ENCODE results near the gene NAV2. TPM values are rescaled to one million over a fixed set of nuclear protein-coding genes. Genes with fewer than 3 reads are reported as not detected.

NAV2 gene
- total RNA-seq, 1 donor from 2014 or later, result 10.3 TPM

DNA sequence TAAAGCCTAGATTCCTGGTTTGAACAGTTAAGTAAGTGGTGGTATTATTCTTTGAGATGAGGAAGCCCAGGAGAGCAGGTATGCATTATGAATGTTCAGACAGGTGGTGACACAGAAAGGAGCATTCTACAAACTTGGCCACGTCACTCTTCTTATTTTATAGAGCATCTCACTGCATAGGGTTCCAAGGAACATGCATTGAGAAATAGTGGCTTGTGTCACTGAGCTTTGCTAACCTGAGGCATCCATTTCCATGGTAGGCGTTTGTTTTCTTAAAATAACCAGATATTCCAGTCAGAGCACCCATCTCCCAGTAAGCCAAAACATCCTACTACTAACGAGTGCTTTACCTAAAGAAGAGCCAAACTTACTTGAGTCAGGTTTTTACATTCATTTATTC is 169.7 kb downstream of the NAV2 start:
- no peak for DNase-seq
- intact Hi-C loops (cut with micrococcal nuclease), result no loop called here
- no peaks in the 10 kb centered on the region for H3K36me3 Mint-ChIP-seq (ENCODE audit: low read depth)
- POLR2A ChIA-PET, result no interaction called here
- ATAC-seq (ENCODE audit: low read depth), result no peak
- CTCF ChIA-PET, result no interaction called here
- TF ChIP-seq, protein P1, sequence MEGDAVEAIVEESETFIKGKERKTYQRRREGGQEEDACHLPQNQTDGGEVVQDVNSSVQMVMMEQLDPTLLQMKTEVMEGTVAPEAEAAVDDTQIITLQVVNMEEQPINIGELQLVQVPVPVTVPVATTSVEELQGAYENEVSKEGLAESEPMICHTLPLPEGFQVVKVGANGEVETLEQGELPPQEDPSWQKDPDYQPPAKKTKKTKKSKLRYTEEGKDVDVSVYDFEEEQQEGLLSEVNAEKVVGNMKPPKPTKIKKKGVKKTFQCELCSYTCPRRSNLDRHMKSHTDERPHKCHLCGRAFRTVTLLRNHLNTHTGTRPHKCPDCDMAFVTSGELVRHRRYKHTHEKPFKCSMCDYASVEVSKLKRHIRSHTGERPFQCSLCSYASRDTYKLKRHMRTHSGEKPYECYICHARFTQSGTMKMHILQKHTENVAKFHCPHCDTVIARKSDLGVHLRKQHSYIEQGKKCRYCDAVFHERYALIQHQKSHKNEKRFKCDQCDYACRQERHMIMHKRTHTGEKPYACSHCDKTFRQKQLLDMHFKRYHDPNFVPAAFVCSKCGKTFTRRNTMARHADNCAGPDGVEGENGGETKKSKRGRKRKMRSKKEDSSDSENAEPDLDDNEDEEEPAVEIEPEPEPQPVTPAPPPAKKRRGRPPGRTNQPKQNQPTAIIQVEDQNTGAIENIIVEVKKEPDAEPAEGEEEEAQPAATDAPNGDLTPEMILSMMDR (IDR thresholded peaks at IDR 0.05), result no peak
- H3K27ac Mint-ChIP-seq, result no peak overlapping the region
- no peaks in the 10 kb centered on the region for H3K9me3 Mint-ChIP-seq
- H3K27me3 Mint-ChIP-seq, result no peaks in the 10 kb centered on the region
- no peak overlapping the region for H3K4me3 Mint-ChIP-seq
- no peaks in the 10 kb centered on the region for H3K4me1 Mint-ChIP-seq

DNA sequence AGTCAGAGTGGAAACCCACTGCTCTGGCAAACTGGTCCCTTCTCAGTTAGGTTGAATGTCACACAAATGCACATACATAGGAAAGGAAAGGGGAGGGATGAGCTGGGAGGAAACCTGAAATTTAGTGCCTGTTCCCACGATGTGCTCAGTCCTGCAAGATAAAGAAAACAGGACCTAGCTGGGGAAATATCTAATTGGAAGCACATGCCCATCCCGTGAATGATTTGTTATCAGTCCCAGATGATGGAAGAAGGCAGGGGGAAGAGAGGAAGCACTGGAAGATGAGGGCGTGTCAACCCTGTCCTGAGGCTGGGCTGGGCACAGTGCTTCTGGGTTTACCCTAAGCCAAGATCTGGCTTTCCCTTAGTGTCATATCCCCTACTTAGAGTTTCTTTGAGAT is 173.9 kb downstream of the NAV2 start:
- TF ChIP-seq, protein P1 (IDR thresholded peaks at IDR 0.05), result no peak
- intact Hi-C loops (cut with micrococcal nuclease), result no loop called here
- no peak for DNase-seq
- no peak overlapping the region for H3K27ac Mint-ChIP-seq
- no peaks in the 10 kb centered on the region for H3K4me1 Mint-ChIP-seq
- H3K9me3 Mint-ChIP-seq, result no peaks in the 10 kb centered on the region
- H3K27me3 Mint-ChIP-seq, result no peaks in the 10 kb centered on the region
- no peak overlapping the region for H3K4me3 Mint-ChIP-seq
- ChIA-PET POLR2A (no interaction called here), CTCF (no interaction called here)
- no peak for ATAC-seq (ENCODE audit: low read depth)
- no peaks in the 10 kb centered on the region for H3K36me3 Mint-ChIP-seq (ENCODE audit: low read depth)

DNA sequence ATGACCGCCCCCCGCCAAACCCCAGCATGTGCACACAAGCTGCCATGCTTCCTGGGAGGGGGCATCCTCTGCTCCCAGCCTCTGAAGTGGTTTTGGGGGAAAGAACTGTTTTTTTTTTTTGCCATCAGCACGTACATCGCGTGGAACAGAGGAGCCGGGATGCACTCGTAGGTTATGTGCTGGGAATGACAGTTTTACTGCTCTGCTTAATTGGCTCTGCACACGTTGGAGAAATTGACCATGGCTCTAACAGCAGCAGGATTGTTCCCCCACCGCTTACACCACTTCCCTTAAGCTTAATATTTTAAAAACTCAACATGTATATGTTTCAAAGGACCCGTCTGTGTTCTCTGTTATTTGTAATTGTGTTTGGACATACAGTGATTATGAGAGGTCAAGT is 175.2 kb downstream of the NAV2 start:
- no peak overlapping the region for H3K27ac Mint-ChIP-seq
- no peaks in the 10 kb centered on the region for H3K27me3 Mint-ChIP-seq
- ChIA-PET CTCF (no interaction called here), POLR2A (no interaction called here)
- intact Hi-C loops (cut with micrococcal nuclease), result no loop called here
- TF ChIP-seq, protein P1 (IDR thresholded peaks at IDR 0.05), result no peak
- no peak for ATAC-seq (ENCODE audit: low read depth)
- H3K36me3 Mint-ChIP-seq (ENCODE audit: low read depth), result no peaks in the 10 kb centered on the region
- peaks cover 3% of the 10 kb centered on the region for H3K9me3 Mint-ChIP-seq
- H3K4me1 Mint-ChIP-seq, result no peaks in the 10 kb centered on the region
- no peak overlapping the region for H3K4me3 Mint-ChIP-seq
- DNase-seq, result no peak

DNA sequence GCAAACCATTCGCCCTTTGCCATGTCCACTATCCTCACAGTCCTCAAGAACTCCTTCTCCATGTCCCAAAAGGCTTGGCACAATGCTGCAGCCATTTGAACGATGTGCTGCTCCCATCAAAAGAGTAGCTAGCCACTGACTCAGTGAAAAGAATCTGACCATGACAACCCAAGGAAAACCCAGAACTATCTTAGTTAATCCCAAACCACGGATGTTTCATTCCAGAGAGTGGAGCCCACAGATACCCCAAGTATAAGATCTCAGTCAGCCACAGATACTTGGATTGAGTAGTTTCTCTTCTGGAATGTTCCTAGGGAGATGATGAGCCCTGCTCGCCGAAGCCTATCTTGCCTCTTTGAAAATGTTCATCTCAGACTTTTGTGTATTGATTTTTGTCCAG is 176.9 kb downstream of the NAV2 start:
- POLR2A ChIA-PET, result no interaction called here

DNA sequence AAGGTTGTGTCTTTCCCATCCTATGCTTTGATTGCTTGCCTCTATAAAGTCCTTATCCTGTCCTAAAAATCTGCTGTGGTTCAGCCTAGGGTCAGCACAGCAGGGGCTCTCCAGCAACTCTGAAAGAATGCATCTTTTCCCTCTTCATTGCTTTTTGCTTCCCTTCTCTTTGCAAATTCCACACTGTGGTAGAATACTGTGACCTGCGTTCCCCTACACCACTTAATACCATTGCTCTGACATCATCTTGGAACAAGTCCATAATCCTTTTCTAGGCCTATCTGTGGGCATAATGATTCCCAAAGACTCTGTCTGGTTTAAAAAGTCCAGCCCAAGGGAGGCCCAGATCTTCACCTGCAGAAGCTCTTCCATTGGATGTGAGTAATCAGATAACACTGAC is 177.7 kb downstream of the NAV2 start:
- intact Hi-C loops (cut with micrococcal nuclease), result no loop called here
- H3K9me3 Mint-ChIP-seq, result peaks cover 3% of the 10 kb centered on the region
- no peaks in the 10 kb centered on the region for H3K4me1 Mint-ChIP-seq
- TF ChIP-seq, protein P1 (IDR thresholded peaks at IDR 0.05), result no peak
- no peak overlapping the region for H3K4me3 Mint-ChIP-seq
- ATAC-seq (ENCODE audit: low read depth) (no peak), DNase-seq (no peak)
- POLR2A ChIA-PET, result no interaction called here
- CTCF ChIA-PET, result no interaction called here
- no peak overlapping the region for H3K27ac Mint-ChIP-seq
- no peaks in the 10 kb centered on the region for H3K27me3 Mint-ChIP-seq
- no peaks in the 10 kb centered on the region for H3K36me3 Mint-ChIP-seq (ENCODE audit: low read depth)

More for the DNA sequence above, 176.9 kb downstream of the NAV2 start:
- Mint-ChIP-seq H3K4me1 (no peaks in the 10 kb centered on the region), H3K36me3 (ENCODE audit: low read depth) (no peaks in the 10 kb centered on the region), H3K27me3 (no peaks in the 10 kb centered on the region), H3K4me3 (no peak overlapping the region), H3K9me3 (peaks cover 3% of the 10 kb centered on the region), H3K27ac (no peak overlapping the region)
- no peak for DNase-seq
- CTCF ChIA-PET, result no interaction called here
- ATAC-seq (ENCODE audit: low read depth), result no peak
- intact Hi-C loops (cut with micrococcal nuclease), result no loop called here
- TF ChIP-seq, protein P1 (IDR thresholded peaks at IDR 0.05), result no peak

All from activated B cell treated with CpG ODN at 0.5 μM for 24 hours (primary cell).